HepG2 (cell line): Measurements from ENCODE around the gene ATP6V0A1. TPM values are rescaled to one million over a fixed set of nuclear protein-coding genes. Genes with fewer than 3 reads are reported as not detected.

Experiments
- GFI1 ChIP-seq: sonication (generic); formaldehyde crosslinking; IDR thresholded peaks from 2 replicates; pipeline ENCODE4 v1.5.0; 2020; ENCODE audit warnings: missing genetic modification reagents, mild to moderate bottlenecking, borderline replicate concordance
- MBNL3 ChIP-seq: fragments of 250-450 bp; sonication (Bioruptor Pico); conservative IDR thresholded peaks from 2 replicates; pipeline ENCODE4 v1.8.0; 2022; ENCODE audit warnings: mild to moderate bottlenecking, inconsistent platforms
- MED8 ChIP-seq: sonication (generic); formaldehyde crosslinking; IDR thresholded peaks from 2 replicates; pipeline ENCODE4 v1.8.1; 2023; ENCODE audit warnings: mild to moderate bottlenecking, missing genetic modification reagents; ENCODE audit not compliant: insufficient replicate concordance
- RAD51 ChIP-seq: fragments of 450-650 bp; IDR thresholded peaks from 2 replicates; pipeline ENCODE4 v1.6.1; 2016; ENCODE audit warnings: borderline replicate concordance
- SOX13 ChIP-seq, 3 experiments: fragments of 450-650 bp in 1 of 3; sonication (generic) in 1 of 3; formaldehyde crosslinking in 1 of 3; IDR thresholded peaks in 2 of 3; conservative IDR thresholded peaks in 1 of 3; 2 replicates each; pipeline versions ENCODE4 v1.5.0 to v1.6.1; 2016 to 2020; ENCODE audit warnings: antibody characterized with exemption in 1 of 3, mild to moderate bottlenecking in 1 of 3, missing compliant biosample characterization in 1 of 3, missing genetic modification reagents in 1 of 3, moderate library complexity in 1 of 3
- TBX2 ChIP-seq: sonication (generic); formaldehyde crosslinking; IDR thresholded peaks from 2 replicates; pipeline ENCODE4 v1.5.0; 2020; ENCODE audit warnings: missing genetic modification reagents, mild to moderate bottlenecking, borderline replicate concordance
- THYN1 ChIP-seq: sonication (generic); formaldehyde crosslinking; IDR thresholded peaks from 2 replicates; pipeline ENCODE4 v1.8.1; 2023; ENCODE audit warnings: low read depth, mild to moderate bottlenecking, moderate library complexity, missing genetic modification reagents, borderline replicate concordance
- ZFP36L1 ChIP-seq: sonication (generic); formaldehyde crosslinking; IDR thresholded peaks from 2 replicates; pipeline ENCODE4 v1.8.0; 2022; ENCODE audit warnings: mild to moderate bottlenecking, missing genetic modification reagents, moderate library complexity
- ZFP36L2 ChIP-seq: sonication (generic); formaldehyde crosslinking; IDR thresholded peaks from 2 replicates; pipeline ENCODE4 v1.4.0; 2020; ENCODE audit warnings: missing genetic modification reagents
- ZFX ChIP-seq: sonication (generic); formaldehyde crosslinking; IDR thresholded peaks from 2 replicates; pipeline ENCODE4 v1.4.0; 2020; ENCODE audit warnings: mild to moderate bottlenecking, low read depth, missing genetic modification reagents, moderate library complexity
- ZFYVE20 ChIP-seq: sonication (generic); formaldehyde crosslinking; IDR thresholded peaks from 2 replicates; pipeline ENCODE4 v1.8.0; 2023; ENCODE audit warnings: low read depth, mild to moderate bottlenecking, moderate library complexity, missing genetic modification reagents, borderline replicate concordance
- ZKSCAN1 ChIP-seq: fragments of 150-350 bp; IDR thresholded peaks from 2 replicates; pipeline ENCODE4 v1.6.1; 2014; ENCODE audit warnings: low read length
- ZMAT3 ChIP-seq: sonication (generic); formaldehyde crosslinking; conservative IDR thresholded peaks from 2 replicates; pipeline ENCODE4 v1.7.0; 2021; ENCODE audit warnings: missing genetic modification reagents
- ZNF10 ChIP-seq: sonication (generic); formaldehyde crosslinking; IDR thresholded peaks from 2 replicates; pipeline ENCODE4 v1.4.0; 2020; ENCODE audit warnings: mild to moderate bottlenecking, low read depth, missing genetic modification reagents, borderline replicate concordance
- ZNF263 ChIP-seq: sonication (generic); formaldehyde crosslinking; IDR thresholded peaks from 2 replicates; pipeline ENCODE4 v1.4.0; 2020; ENCODE audit warnings: missing genetic modification reagents
- ZNF329 ChIP-seq: sonication (generic); formaldehyde crosslinking; IDR thresholded peaks from 2 replicates; pipeline ENCODE4 v1.9.0; 2021; ENCODE audit warnings: low read depth, mild to moderate bottlenecking, missing genetic modification reagents
- ZNF331 ChIP-seq: sonication (generic); formaldehyde crosslinking; IDR thresholded peaks from 2 replicates; pipeline ENCODE4 v1.4.0; 2020; ENCODE audit warnings: missing genetic modification reagents
- ZNF335 ChIP-seq: sonication (generic); formaldehyde crosslinking; IDR thresholded peaks from 2 replicates; pipeline ENCODE4 v1.4.0; 2020; ENCODE audit warnings: missing genetic modification reagents
- ZNF549 ChIP-seq: sonication (generic); formaldehyde crosslinking; IDR thresholded peaks from 2 replicates; pipeline ENCODE4 v1.5.0; 2020; ENCODE audit warnings: missing genetic modification reagents
- ZNF572 ChIP-seq: sonication (generic); formaldehyde crosslinking; IDR thresholded peaks from 2 replicates; pipeline ENCODE4 v1.5.1; 2020; ENCODE audit warnings: mild to moderate bottlenecking, missing genetic modification reagents
- ZNF619 ChIP-seq: sonication (generic); formaldehyde crosslinking; IDR thresholded peaks from 2 replicates; pipeline ENCODE4 v1.4.0; 2020; ENCODE audit warnings: mild to moderate bottlenecking, missing genetic modification reagents
- polyA plus RNA-seq, 8 experiments: library from polyadenylated mRNA; depleted of rRNA in 3 of 8; stranded (reverse) in 7 of 8; unstranded in 1 of 8; fragments of >200 nt; fragmentation: Illumina TruSeq in 4 of 8; extraction: Trizol in 4 of 8; gene quantifications; 2 replicates each; pipeline versions ENCODE4 v1.2.1 to v1.2.3, GENCODE V29; 2011 to 2016; ENCODE audit warnings: low read depth in 4 of 8, missing spikeins in 1 of 8, mixed read lengths in 1 of 8; ENCODE audit not compliant: insufficient read depth in 1 of 8
- total RNA-seq, 5 experiments: library from RNA; depleted of rRNA; stranded (reverse); fragments of >200 nt; fragmentation: Illumina TruSeq; extraction: Trizol; gene quantifications; 2 replicates each; pipeline ENCODE4 v1.2.3, GENCODE V29; 2016; ENCODE audit warnings: low read depth in 1 of 5
- TF ChIP-seq, protein P1 (sequence below): sonication (generic); formaldehyde crosslinking; IDR thresholded peaks from 2 replicates; pipeline ENCODE4 v1.4.0; 2020; ENCODE audit warnings: missing genetic modification reagents
- TF ChIP-seq, protein P2 (sequence below): sonication (generic); formaldehyde crosslinking; IDR thresholded peaks from 2 replicates; pipeline ENCODE4 v1.4.0; 2020; ENCODE audit warnings: missing genetic modification reagents; ENCODE audit errors: not compliant biosample characterization
- TF ChIP-seq, protein P3 (sequence below): sonication (generic); formaldehyde crosslinking; IDR thresholded peaks from 2 replicates; pipeline ENCODE4 v1.4.0; 2020; ENCODE audit warnings: mild to moderate bottlenecking, low read depth, missing genetic modification reagents

The ATP6V0A1 gene
- total and polyA plus RNA-seq, 2 of the 13 experiments (the other 11 are each of a cell fraction or from before 2014, with no cell fraction given): 27.9 to 54.1 TPM

DNA sequence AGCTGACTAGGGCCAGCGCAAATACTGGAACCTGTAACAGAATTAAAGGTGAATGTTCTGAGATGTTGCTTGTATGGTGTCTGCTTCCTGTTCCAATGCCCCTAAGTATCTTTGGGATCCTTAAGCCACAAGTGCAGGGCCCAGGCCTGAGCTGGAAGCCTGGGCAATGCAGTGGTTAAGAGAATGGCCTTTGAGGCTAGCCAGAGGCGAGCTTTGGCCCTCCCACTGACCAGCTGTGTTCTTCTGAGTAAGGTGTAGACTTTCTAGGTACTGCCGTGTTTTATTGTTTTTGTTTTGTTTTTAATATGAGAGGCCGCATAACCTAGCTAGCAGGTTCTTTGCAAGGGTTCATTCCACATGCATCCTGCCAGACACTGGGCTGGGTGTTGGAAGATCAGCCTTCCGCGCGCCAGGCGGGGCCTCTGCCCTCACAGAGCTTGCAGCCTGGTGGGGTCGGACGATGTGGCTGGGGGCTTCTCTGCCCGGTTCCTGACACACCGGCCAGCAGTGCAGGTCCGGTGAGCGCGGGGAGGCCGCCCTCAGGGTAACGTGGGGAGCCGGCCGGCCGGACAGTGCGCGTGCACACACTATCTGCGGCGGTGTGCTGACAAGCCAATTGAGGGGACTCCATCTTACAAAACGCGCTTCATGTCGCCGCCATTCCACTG is 107.7 kb downstream of the ATP6V0A1 start (continued):
- TF ChIP-seq ZFP36L2 (CRISPR knock-in tag) (no peak), MBNL3 (CRISPR knock-in tag) (no peak), ZFYVE20 (CRISPR knock-in tag) (0 out of 2 replicates have a peak, but pooled peaks have one; percentile 16), ZKSCAN1 (no peak), ZNF329 (CRISPR knock-in tag) (0 out of 2 replicates have a peak, but pooled peaks have one; percentile 59), ZNF331 (no peak), RAD51 (no peak), ZNF619 (CRISPR knock-in tag) (no peak), ZMAT3 (no peak), ZFX (no peak), SOX13 (IDR thresholded peaks at IDR 0.05) (no peak), SOX13 (CRISPR knock-in tag; conservative IDR thresholded peaks at IDR 0.05 in 1 of 2, IDR thresholded peaks at IDR 0.05 in 1 of 2) (peak in 1 of 2 experiments; percentile 51; a peak in 1 of 4 replicates), ZFP36L1 (CRISPR knock-in tag) (no peak), THYN1 (no peak), ZNF263 (CRISPR knock-in tag) (no peak), ZNF572 (CRISPR knock-in tag) (peak; percentile 69; the same call in 1 of the 2 replicates), ZNF10 (CRISPR knock-in tag) (no peak), TBX2 (CRISPR knock-in tag) (no peak), MED8 (no peak), GFI1 (CRISPR knock-in tag) (no peak), ZNF335 (CRISPR knock-in tag) (no peak), ZNF549 (no peak)
- TF ChIP-seq, protein P1, sequence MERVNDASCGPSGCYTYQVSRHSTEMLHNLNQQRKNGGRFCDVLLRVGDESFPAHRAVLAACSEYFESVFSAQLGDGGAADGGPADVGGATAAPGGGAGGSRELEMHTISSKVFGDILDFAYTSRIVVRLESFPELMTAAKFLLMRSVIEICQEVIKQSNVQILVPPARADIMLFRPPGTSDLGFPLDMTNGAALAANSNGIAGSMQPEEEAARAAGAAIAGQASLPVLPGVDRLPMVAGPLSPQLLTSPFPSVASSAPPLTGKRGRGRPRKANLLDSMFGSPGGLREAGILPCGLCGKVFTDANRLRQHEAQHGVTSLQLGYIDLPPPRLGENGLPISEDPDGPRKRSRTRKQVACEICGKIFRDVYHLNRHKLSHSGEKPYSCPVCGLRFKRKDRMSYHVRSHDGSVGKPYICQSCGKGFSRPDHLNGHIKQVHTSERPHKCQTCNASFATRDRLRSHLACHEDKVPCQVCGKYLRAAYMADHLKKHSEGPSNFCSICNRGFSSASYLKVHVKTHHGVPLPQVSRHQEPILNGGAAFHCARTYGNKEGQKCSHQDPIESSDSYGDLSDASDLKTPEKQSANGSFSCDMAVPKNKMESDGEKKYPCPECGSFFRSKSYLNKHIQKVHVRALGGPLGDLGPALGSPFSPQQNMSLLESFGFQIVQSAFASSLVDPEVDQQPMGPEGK (CRISPR knock-in tag): no peak
- TF ChIP-seq, protein P2, sequence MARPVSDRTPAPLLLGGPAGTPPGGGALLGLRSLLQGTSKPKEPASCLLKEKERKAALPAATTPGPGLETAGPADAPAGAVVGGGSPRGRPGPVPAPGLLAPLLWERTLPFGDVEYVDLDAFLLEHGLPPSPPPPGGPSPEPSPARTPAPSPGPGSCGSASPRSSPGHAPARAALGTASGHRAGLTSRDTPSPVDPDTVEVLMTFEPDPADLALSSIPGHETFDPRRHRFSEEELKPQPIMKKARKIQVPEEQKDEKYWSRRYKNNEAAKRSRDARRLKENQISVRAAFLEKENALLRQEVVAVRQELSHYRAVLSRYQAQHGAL (CRISPR knock-in tag): no peak
- TF ChIP-seq, protein P3, sequence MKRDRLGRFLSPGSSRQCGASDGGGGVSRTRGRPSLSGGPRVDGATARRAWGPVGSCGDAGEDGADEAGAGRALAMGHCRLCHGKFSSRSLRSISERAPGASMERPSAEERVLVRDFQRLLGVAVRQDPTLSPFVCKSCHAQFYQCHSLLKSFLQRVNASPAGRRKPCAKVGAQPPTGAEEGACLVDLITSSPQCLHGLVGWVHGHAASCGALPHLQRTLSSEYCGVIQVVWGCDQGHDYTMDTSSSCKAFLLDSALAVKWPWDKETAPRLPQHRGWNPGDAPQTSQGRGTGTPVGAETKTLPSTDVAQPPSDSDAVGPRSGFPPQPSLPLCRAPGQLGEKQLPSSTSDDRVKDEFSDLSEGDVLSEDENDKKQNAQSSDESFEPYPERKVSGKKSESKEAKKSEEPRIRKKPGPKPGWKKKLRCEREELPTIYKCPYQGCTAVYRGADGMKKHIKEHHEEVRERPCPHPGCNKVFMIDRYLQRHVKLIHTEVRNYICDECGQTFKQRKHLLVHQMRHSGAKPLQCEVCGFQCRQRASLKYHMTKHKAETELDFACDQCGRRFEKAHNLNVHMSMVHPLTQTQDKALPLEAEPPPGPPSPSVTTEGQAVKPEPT: no peak
